ENCODE data around the gene PROM1. TPM values are rescaled to one million over a fixed set of nuclear protein-coding genes. Genes with fewer than 3 reads are reported as not detected.

Gene PROM1
- total and polyA plus RNA-seq, 2 of the 8 experiments (the other 6 are each of a cell fraction or from before 2014, with no cell fraction given), result 36.0 to 59.7 TPM

DNA sequence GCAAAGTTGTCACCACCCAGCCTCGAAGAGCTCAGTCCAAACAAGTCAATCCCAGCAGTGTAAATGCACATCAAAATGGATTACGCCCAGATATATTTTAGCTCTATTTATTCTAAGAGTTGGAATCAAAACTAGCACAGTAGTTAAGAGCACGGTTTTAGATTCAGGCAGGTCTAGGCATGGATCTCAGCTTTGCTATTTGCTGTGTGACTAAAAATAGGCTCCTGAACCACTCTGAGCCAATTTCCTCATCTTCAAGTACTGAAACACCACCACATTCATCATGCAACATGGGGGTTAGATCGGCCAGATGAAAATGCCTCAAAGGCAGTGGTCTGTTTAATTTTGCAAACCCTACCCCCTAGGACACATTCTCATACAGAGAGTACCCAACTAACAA, 65.0 kb downstream of the PROM1 start:
- Histone ChIP-seq H2BK20ac (ENCODE audit: low read length) (no peak overlapping the region), H3K79me1 (ENCODE audit: low read depth, low read length) (no peaks in the 10 kb centered on the region), H2BK5ac (ENCODE audit: low read depth, low read length) (no peak overlapping the region), H2BK120ac (replicated peaks; ENCODE audit: low read depth, low read length) (no peak overlapping the region), H3K4me3 (ENCODE audit: extremely low read depth in 1 of 4, insufficient read depth in 2 of 4, low read depth in 3 of 4, low read length in 4 of 4) (no peak overlapping the region), H4K5ac (ENCODE audit: insufficient read length, low read depth, low read length) (no peak overlapping the region), H3K56ac (replicated peaks; ENCODE audit: insufficient read length, low read depth, low read length) (no peak overlapping the region), H3K36me3 (ENCODE audit: control insufficient read depth in 2 of 4, insufficient read depth in 4 of 4, low read length in 3 of 4) (peaks cover 12 to 60% (median 41%) of the 10 kb centered on the region in 4 experiments; a peak in 7 of 8 replicates), H3K4me1 (replicated peaks in 1 of 4; ENCODE audit: control insufficient read depth in 3 of 4, insufficient read depth in 4 of 4, low read length in 3 of 4) (no peaks in the 10 kb centered on the region), H3K27ac (ENCODE audit: low read depth, low read length) (no peak overlapping the region), H3K27me3 (replicated peaks in 1 of 4; ENCODE audit: control insufficient read depth in 3 of 4, extremely low read depth in 1 of 4, insufficient read depth in 3 of 4, low read length in 3 of 4) (no peaks in the 10 kb centered on the region), H3K4ac (replicated peaks; ENCODE audit: insufficient read length, low read depth, low read length) (no peak overlapping the region), H2BK12ac (ENCODE audit: low read depth, low read length) (no peak overlapping the region), H3K23me2 (ENCODE audit: low read depth, low read length) (no peaks in the 10 kb centered on the region), H4K20me1 (replicated peaks in 1 of 2; ENCODE audit: control insufficient read depth in 1 of 2, insufficient read depth in 2 of 2, low read length in 2 of 2) (peaks cover 0 to 2% of the 10 kb centered on the region in 2 experiments), H2AFZ (ENCODE audit: low read length) (no peak overlapping the region), H3K9me3 (ENCODE audit: insufficient read depth in 2 of 2, low read depth in 1 of 2, low read length in 1 of 2) (no peaks in the 10 kb centered on the region), H3K79me2 (ENCODE audit: control insufficient read depth in 1 of 2, insufficient read depth in 2 of 2, low read length in 2 of 2) (no peaks in the 10 kb centered on the region), H3K14ac (ENCODE audit: insufficient read length) (no peak overlapping the region), H2AK5ac (ENCODE audit: low read depth, low read length) (no peak overlapping the region), H3K9ac (replicated peaks in 1 of 4; ENCODE audit: extremely low read depth in 1 of 4, low read depth in 3 of 4, low read length in 3 of 4) (no peak overlapping the region), H3K4me2 (ENCODE audit: insufficient read depth in 1 of 2, low read depth in 2 of 2, low read length in 2 of 2) (no peak overlapping the region), H4K8ac (ENCODE audit: extremely low read depth, insufficient read depth, low read length) (no peak overlapping the region), H4K91ac (replicated peaks; ENCODE audit: insufficient read length, low read length) (no peak overlapping the region), H3K18ac (ENCODE audit: extremely low read depth, low read length) (no peak overlapping the region), H3K23ac (ENCODE audit: insufficient read length) (no peak overlapping the region), H2BK15ac (ENCODE audit: low read length) (no peak overlapping the region)
- ChIA-PET POLR2A (ENCODE audit: partially characterized antibody) (interaction anchor here (1.1 to 1.4 kb wide), 2 partner anchors 11 to 22 kb away, joined by 3 read pairs; no protein-coding TSS in a partner anchor), CTCF (ENCODE audit: partially characterized antibody) (interaction anchor here (0.7 to 2.4 kb wide), 9 partner anchors 9 to 187 kb away, joined by 3 to 10 read pairs (median 5); no protein-coding TSS in a partner anchor)
- DNase-seq (ENCODE audit: low read depth in 1 of 2, low spot score in 2 of 2) (no peak), FAIRE-seq (no peak)
- WGBS, 2 experiments (ENCODE audit: extremely low coverage in 1 of 2, insufficient coverage in 1 of 2, insufficient read length in 1 of 2, insufficient replicate concordance in 2 of 2, low coverage in 1 of 2, low lambda C conversion rate in 2 of 2, missing lambda C conversion rate in 1 of 2), result 93% methylated on average over 4 of the region's 4 CpGs; no CpG with 5 or more reads in 1 of the 2 experiments
- TF ChIP-seq SAP30 (IDR thresholded peaks at IDR 0.05; ENCODE audit: insufficient read depth, insufficient replicate concordance, low read length) (no peak), RXRA (IDR thresholded peaks at IDR 0.05; ENCODE audit: insufficient read depth, low read depth, low read length) (no peak), HDAC6 (IDR thresholded peaks at IDR 0.05; ENCODE audit: low read depth, low read length) (no peak), SIRT6 (IDR thresholded peaks at IDR 0.05; ENCODE audit: low read length) (no peak), FOSL1 (IDR thresholded peaks at IDR 0.05; ENCODE audit: insufficient read depth, low read depth, low read length) (no peak), TAF1 (IDR thresholded peaks at IDR 0.05; ENCODE audit: low read depth, low read length) (no peak)

Measured in H1 (cell line).